HG02884 (cell line): ENCODE data around the gene MRPL17.

Experiments
- ATAC-seq: cut with Tn5 transposase; IDR thresholded peaks from one replicate; pipeline ENCODE4 v1.9.1; 2021; ENCODE audit warnings: mild to moderate bottlenecking, moderate library complexity; ENCODE audit not compliant: unreplicated experiment

The MRPL17 gene

DNA sequence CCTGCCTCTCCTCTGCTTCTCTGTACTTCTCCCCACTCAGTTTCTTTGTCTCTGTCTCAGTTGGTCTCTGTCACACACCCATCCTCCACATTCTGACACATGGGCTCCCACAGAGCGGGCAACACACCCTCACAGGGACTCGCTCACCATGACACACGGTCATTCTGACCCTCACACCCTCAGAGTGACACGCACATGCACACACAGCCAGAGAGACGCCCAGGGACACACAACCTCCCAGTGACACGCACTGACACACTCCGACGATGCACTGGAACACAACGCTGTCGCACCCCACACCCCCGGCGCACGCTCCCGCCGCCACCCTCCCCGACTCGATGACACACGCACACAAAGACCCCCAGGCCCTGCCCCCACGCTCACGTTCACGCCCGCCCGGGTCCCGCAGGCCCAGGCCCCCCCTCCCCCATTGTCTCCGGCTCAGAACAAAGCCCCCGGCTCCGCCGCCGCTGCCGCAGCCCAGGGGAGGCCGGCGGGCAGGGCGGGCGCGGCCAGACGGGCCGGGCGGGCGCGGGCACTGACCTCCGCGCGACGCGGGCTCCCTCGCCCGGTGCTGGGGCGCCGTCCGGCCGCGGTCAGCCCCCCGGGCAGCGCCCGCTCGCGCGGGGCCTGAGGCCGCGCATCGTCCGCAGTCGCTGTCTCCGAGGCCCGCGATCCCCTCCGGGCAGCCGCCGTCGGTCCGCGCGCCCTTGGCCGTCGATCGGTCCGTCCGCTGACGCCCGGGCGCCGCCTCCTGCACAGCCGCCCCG, 27.9 kb downstream of the MRPL17 start:
- ATAC-seq, result no peak

DNA sequence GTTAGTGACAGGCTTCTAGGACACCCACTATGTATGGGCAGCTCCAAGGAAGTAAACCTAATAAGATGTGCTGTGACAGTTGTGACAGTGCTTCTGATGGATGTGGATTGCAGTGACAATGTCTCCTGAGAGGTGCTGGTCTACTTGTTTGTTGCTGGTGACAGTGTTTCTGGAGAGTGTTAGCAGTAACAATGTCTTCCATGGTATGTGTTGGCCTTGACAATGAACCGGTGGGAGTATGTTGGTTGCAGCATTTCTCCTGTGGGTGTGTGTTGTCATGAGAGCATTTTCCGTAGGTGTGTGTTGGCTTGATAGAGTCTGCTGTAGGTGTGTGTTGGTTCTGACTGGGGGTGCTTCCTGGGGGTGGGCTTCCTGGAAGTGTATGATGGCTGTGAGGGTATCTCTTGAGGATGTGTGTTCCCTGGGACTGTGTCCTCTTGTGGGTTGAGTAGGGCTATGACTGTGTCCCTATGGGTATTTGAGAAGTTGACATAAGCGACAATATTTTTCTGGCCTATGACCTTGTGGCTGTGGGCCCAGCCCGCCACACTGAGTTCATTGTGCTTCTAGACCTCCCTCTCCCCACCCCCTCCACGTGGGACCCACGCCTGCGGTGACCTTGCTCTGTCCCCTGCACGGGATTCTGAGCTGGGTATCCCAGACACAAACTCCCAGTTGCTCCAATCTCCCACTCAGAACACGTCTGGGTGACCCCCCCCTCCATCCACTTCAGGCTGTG, 28.7 kb downstream of the MRPL17 start:
- no peak for ATAC-seq

DNA sequence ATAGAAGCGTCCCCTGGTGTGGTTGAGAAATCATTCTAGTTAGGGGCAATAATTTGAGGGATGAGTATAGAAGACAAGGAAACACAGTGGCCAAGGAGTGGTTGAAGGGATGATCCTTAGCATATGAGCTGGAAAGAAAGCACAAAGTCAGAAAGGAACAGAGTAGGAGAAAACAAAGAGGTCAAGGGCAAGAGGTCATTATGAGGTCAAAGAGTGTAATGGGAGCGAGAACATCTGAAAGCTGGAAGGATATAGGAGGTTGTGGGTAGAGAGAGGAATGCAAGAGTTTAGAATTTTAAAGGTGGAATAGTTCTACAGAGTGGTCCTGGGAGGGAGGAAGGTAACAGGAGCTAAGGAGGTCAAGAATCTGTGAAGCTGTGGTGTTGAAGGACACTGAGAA, 29.5 kb downstream of the MRPL17 start:
- no peak for ATAC-seq

GRCh38 chr11:6653097-6653496, 30.0 kb downstream of the MRPL17 start:
- ATAC-seq, result no peak

GRCh38 chr11:6652182-6652581, 31.0 kb downstream of the MRPL17 start:
- no peak for ATAC-seq

- ATAC-seq, result no peak
Measured at GRCh38 chr11:6650980-6651379, 32.2 kb downstream of the MRPL17 start.

DNA sequence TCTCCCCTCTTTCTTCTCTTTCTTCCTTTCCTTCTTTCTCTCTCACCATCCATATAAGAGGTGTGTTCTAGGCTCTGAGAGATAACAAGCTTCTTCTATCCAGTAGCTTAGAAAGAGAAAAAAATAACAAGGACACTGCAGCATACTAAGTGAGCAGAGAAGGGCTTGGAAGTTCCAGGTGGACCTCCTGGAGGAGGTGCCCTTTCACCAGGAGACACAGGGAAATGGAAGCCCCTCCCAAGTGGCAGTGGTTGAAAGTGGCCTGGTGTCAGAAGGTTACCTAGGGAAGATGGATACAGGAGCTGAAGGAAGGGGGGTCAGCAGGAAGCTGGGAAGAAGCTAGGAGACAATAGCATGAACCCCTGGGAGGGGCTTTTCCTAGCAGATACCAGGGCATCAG, 33.0 kb downstream of the MRPL17 start:
- no peak for ATAC-seq

DNA sequence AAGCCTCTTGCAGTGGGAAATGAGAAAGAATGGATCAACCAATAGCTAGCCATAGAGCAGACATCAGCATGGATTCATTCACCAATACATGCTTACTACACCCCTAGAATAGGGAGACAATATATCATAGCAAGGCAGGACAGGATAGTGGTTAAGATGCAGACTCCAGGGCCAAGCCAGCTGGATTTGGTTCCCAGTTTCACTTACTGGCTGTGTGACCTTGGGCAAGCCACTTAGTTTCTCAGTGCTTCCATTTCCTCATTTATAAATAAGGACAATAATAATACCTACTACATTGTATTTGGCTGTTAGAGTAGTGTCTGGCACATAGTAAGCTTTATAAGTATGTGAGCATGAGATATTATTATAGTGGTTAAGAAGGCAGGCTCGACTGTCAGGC, 34.6 kb downstream of the MRPL17 start:
- ATAC-seq, result no peak

- no peak for ATAC-seq
Measured at GRCh38 chr11:6647836-6648235, 35.3 kb downstream of the MRPL17 start.

DNA sequence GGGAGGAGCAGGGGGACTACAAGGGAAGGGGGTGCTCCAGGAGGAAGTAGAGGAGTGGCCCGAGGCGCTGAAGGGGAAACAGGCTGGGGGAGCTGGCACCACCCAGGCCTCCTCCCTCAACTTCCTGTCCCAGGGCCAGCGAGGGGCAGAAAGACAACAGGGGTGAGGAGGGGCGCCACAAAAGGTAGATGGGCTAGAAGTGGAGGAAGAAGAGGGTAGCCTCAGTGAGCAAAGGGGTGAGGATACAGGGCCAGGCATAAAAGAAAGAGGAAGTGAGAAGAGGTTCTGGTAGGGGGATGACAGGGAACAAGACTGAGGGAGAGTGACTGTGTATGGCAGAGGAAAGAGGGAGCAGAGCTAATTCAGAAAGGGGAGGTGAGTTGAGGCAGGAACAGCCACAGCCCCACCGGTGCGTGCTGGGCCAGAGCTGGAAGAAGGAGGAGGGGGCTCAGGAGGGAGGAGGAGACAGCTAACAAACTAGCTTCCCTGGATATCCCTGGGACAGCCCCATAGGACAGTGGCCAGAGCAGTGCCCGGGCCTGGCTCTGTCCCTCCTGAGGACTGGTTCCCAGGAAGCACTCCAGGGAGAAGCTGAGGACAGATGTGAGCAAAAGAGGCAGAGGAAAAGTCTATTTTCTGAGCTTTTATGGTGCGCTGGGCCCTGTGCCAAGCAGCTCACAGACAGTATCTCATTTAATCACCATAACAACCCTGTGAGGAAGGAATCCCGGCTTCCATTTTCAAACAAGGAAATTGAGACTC, 36.0 kb downstream of the MRPL17 start:
- ATAC-seq, result peak; percentile 91

- no peak for ATAC-seq
Measured at GRCh38 chr11:6646576-6646917, 36.6 kb downstream of the MRPL17 start.

- ATAC-seq, result no peak
Measured at GRCh38 chr11:6646071-6646470, 37.1 kb downstream of the MRPL17 start.

DNA sequence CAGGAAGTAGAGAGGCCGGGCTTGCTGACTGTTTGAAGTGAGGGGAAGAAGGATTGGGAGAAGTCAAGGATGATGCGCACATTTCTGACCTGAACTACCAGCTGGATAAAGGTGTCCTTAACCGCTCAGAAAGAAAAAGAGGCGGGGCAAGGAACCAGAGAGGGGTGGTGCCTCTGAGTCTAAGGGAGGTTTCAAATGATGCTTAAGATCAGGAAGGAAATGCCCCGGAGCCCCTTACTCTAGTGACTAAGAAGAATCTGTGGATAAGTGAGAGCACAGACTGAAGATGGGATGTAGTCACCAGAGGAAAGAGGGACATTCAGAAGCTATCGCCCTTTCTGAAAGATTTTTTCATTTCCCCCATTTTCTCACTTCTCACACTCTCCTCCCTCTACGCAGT, 40.2 kb downstream of the MRPL17 start:
- no peak for ATAC-seq

DNA sequence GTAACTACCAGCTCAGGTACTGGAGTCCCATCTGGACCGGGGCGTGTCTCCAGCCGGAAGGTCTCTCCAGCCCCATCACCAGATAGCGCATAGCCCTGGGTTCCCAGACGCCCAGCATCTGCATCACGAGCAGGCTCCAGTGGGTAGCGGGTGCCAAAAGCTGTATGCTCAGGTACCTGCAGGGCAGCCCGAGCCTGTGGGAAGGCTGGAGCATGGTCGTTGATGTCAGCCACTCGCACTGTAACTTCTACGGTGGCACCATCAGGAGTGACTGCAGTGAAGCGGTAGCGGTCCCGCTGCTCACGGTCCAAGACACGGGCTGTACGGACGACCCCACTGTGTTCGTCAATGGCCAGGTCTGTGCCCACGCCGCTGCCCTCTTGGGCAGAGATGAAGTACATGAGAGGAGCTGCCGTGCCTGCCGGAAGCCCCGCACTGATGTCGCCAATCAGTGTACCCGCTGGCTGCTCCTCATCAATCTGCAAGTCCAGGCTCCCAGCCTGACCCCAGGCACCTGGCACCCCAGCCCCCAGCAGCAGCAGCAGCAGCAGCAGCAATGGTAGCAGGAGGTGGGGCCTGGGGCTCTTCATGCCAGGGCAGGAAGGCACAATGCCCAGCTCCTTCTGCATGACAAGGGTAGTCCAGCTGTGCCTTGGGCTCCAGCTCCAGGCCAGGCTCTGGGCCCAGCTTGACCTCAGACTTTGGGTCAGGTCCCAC, 42.0 kb downstream of the MRPL17 start:
- no peak for ATAC-seq

- no peak for ATAC-seq
Measured at GRCh38 chr11:6640036-6640984, 42.8 kb downstream of the MRPL17 start.

DNA sequence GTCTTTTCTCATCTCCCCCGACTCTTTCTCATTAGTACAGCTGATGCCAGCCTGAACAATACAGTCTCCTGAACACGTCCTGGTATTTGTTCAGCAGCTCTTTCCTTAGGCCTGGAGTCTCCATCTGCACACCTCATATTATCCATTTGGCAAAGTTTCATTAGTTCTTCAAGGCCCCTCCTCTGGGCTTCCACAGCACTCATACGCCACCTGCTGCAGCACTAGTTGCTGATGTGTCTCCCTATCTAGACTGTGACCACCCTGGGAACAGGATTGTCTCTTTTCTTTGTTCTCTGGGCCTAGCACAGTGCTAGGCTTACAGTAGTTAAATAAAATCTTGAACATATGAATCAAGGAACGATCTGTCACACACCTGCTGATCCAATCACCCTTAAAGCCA, 44.7 kb downstream of the MRPL17 start:
- ATAC-seq, result no peak

- no peak for ATAC-seq
Measured at GRCh38 chr11:6637871-6638270, 45.3 kb downstream of the MRPL17 start.

GRCh38 chr11:6636480-6636879, 46.7 kb downstream of the MRPL17 start:
- ATAC-seq, result no peak

GRCh38 chr11:6635082-6635932, 47.8 kb downstream of the MRPL17 start:
- no peak for ATAC-seq
